ENCODE data around the gene APMAP. TPM values are rescaled to one million over a fixed set of nuclear protein-coding genes. Genes with fewer than 3 reads are reported as not detected.

The APMAP gene
- polyA plus RNA-seq, 1 of the 3 experiments (the other 2 are of a cell fraction), result 107 TPM

DNA sequence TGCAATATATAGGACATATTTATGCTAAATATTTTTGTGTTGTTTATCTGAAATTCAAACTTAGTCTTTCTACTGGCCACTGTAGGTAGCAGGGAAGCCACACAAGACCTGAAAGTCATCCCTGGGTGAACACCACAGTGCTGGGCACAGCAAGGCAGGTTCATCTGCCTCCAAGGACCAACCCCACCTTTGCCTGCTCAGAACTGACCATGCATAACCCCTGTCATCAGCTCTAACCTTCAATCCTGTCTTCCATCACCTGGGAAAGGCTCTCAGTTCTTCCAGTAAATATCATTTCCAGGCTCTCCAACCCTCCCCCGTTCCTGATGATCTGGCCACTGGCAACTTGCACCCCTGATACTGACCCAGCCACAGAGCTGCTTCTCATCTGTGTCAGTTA lies 76.1 kb downstream of the APMAP start:
- H3K27ac ChIP-seq (ENCODE audit: low read depth in 2 of 2, low read length in 1 of 2), result no peak overlapping the region
- H3K4me1 ChIP-seq (ENCODE audit: control insufficient read depth in 1 of 2, insufficient read depth in 2 of 2, low read depth in 1 of 2, low read length in 1 of 2), result no peaks in the 10 kb centered on the region
- CTCF ChIA-PET, result interaction anchor here (0.6 to 3.7 kb wide), 5 partner anchors 14 to 979 kb away, joined by 3 to 43 read pairs (median 6); no protein-coding TSS in a partner anchor
- no peak for DNase-seq
- H3K9me3 ChIP-seq, result no peaks in the 10 kb centered on the region
- H3K4me3 ChIP-seq (ENCODE audit: low read depth in 2 of 2, low read length in 1 of 2), result no peak overlapping the region
- POLR2A ChIA-PET, result no interaction called here
- H3K9ac ChIP-seq, result no peak overlapping the region
- no peak for TF ChIP-seq EZH2phosphoT487 (IDR thresholded peaks at IDR 0.05; ENCODE audit: borderline replicate concordance, low read depth)
- no peak for TF ChIP-seq RCOR1 (IDR thresholded peaks at IDR 0.05; ENCODE audit: low read length)
- TF ChIP-seq, protein P1, sequence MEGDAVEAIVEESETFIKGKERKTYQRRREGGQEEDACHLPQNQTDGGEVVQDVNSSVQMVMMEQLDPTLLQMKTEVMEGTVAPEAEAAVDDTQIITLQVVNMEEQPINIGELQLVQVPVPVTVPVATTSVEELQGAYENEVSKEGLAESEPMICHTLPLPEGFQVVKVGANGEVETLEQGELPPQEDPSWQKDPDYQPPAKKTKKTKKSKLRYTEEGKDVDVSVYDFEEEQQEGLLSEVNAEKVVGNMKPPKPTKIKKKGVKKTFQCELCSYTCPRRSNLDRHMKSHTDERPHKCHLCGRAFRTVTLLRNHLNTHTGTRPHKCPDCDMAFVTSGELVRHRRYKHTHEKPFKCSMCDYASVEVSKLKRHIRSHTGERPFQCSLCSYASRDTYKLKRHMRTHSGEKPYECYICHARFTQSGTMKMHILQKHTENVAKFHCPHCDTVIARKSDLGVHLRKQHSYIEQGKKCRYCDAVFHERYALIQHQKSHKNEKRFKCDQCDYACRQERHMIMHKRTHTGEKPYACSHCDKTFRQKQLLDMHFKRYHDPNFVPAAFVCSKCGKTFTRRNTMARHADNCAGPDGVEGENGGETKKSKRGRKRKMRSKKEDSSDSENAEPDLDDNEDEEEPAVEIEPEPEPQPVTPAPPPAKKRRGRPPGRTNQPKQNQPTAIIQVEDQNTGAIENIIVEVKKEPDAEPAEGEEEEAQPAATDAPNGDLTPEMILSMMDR (IDR thresholded peaks at IDR 0.05), result no peak
- TF ChIP-seq RAD21 (IDR thresholded peaks at IDR 0.05; ENCODE audit: low read length), result no peak
- no peak for TF ChIP-seq RXRA (IDR thresholded peaks at IDR 0.05; ENCODE audit: borderline replicate concordance, low read depth)
- TF ChIP-seq YY1 (IDR thresholded peaks at IDR 0.05; ENCODE audit: low read depth), result no peak
- TF ChIP-seq MEF2A (IDR thresholded peaks at IDR 0.05; ENCODE audit: borderline replicate concordance, low read depth), result no peak
- TF ChIP-seq, protein P2, sequence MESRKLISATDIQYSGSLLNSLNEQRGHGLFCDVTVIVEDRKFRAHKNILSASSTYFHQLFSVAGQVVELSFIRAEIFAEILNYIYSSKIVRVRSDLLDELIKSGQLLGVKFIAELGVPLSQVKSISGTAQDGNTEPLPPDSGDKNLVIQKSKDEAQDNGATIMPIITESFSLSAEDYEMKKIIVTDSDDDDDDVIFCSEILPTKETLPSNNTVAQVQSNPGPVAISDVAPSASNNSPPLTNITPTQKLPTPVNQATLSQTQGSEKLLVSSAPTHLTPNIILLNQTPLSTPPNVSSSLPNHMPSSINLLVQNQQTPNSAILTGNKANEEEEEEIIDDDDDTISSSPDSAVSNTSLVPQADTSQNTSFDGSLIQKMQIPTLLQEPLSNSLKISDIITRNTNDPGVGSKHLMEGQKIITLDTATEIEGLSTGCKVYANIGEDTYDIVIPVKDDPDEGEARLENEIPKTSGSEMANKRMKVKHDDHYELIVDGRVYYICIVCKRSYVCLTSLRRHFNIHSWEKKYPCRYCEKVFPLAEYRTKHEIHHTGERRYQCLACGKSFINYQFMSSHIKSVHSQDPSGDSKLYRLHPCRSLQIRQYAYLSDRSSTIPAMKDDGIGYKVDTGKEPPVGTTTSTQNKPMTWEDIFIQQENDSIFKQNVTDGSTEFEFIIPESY (IDR thresholded peaks at IDR 0.05; ENCODE audit: borderline replicate concordance, low read depth), result no peak
- no peak for TF ChIP-seq JUND (IDR thresholded peaks at IDR 0.05)
- TF ChIP-seq FOXJ3 (CRISPR knock-in tag; IDR thresholded peaks at IDR 0.05), result no peak
- TF ChIP-seq SMC3 (IDR thresholded peaks at IDR 0.05; ENCODE audit: low read depth, low read length), result no peak
- TF ChIP-seq, protein P3, sequence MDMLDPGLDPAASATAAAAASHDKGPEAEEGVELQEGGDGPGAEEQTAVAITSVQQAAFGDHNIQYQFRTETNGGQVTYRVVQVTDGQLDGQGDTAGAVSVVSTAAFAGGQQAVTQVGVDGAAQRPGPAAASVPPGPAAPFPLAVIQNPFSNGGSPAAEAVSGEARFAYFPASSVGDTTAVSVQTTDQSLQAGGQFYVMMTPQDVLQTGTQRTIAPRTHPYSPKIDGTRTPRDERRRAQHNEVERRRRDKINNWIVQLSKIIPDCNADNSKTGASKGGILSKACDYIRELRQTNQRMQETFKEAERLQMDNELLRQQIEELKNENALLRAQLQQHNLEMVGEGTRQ (IDR thresholded peaks at IDR 0.05; ENCODE audit: borderline replicate concordance, low read depth, low read length), result no peak
- TF ChIP-seq SIN3A (IDR thresholded peaks at IDR 0.05; ENCODE audit: borderline replicate concordance, low read depth, low read length), result no peak
- TF ChIP-seq USF1 (IDR thresholded peaks at IDR 0.05; ENCODE audit: borderline replicate concordance, low read depth), result no peak
- no peak for TF ChIP-seq ELF1 (IDR thresholded peaks at IDR 0.05)
- no peak for TF ChIP-seq TEAD4 (IDR thresholded peaks at IDR 0.05; ENCODE audit: borderline replicate concordance, insufficient read depth)
- TF ChIP-seq GABPA (IDR thresholded peaks at IDR 0.05; ENCODE audit: low read depth), result no peak
- no peak for TF ChIP-seq MXI1 (IDR thresholded peaks at IDR 0.05; ENCODE audit: low read depth, low read length)
- no peak for TF ChIP-seq RFX5 (IDR thresholded peaks at IDR 0.05; ENCODE audit: low read length)
- H3K27me3 ChIP-seq (ENCODE audit: insufficient read depth), result no peaks in the 10 kb centered on the region
- WGBS (ENCODE audit: low lambda C conversion rate), result 40% methylated on average over 1 of the region's 1 CpG
- H3K4me2 ChIP-seq, result no peak overlapping the region
- H3F3A ChIP-seq (replicated peaks; ENCODE audit: insufficient read depth), result no peaks in the 10 kb centered on the region
- no peaks in the 10 kb centered on the region for H3K36me3 ChIP-seq (replicated peaks in 1 of 2; ENCODE audit: control insufficient read depth in 1 of 2, insufficient read depth in 2 of 2, low read length in 1 of 2)
- no peaks in the 10 kb centered on the region for H4K20me1 ChIP-seq (ENCODE audit: insufficient read depth)
- no peaks in the 10 kb centered on the region for H3K9me2 ChIP-seq
- H2AFZ ChIP-seq (ENCODE audit: low read depth), result no peak overlapping the region
- H3K79me2 ChIP-seq (ENCODE audit: insufficient read depth), result no peaks in the 10 kb centered on the region
